Calu3 (cell line): ENCODE measurements around the gene ABCG4. TPM values are rescaled to one million over a fixed set of nuclear protein-coding genes. Genes with fewer than 3 reads are reported as not detected.

Source experiments
- BruUV-seq: library from RNA; stranded (reverse); fragments of 400-500 nt; replicated peaks from 2 replicates; lab custom pipeline; 2021; lab: Mats Ljungman, UMichigan
- CTCF ChIA-PET: fragments of 300-600 bp; sonication (Branson Sonifier 250); formaldehyde crosslinking; loops from one replicate; lab custom pipeline; 2022; ENCODE audit warnings: antibody characterized with exemption; lab: Charles Lee
- DNase-seq: peaks from one replicate; pipeline ENCODE4 v3.0.0; 2022
- H3K27ac Mint-ChIP-seq: one replicate; pipeline ENCODE4 v1.8.0; 2022; ENCODE audit warnings: mixed read lengths; ENCODE audit not compliant: unreplicated experiment
- H3K27me3 Mint-ChIP-seq: one replicate; pipeline ENCODE4 v1.8.0; 2022; ENCODE audit warnings: mixed read lengths; ENCODE audit not compliant: unreplicated experiment
- H3K36me3 Mint-ChIP-seq: one replicate; pipeline ENCODE4 v1.8.0; 2022; ENCODE audit warnings: mild to moderate bottlenecking, moderate library complexity, mixed read lengths; ENCODE audit not compliant: insufficient read depth, unreplicated experiment
- H3K4me1 Mint-ChIP-seq: one replicate; pipeline ENCODE4 v1.8.0; 2022; ENCODE audit warnings: mild to moderate bottlenecking, low read depth, mixed read lengths; ENCODE audit not compliant: unreplicated experiment
- H3K4me3 Mint-ChIP-seq: one replicate; pipeline ENCODE4 v1.8.0; 2022; ENCODE audit warnings: mild to moderate bottlenecking, low read depth, moderate library complexity, mixed read lengths; ENCODE audit not compliant: unreplicated experiment
- H3K9me3 Mint-ChIP-seq: one replicate; pipeline ENCODE4 v1.8.0; 2022; ENCODE audit warnings: low read depth, mixed read lengths; ENCODE audit not compliant: unreplicated experiment
- CTCF ChIP-seq: fragments of 200-600 bp; IDR thresholded peaks from one replicate; pipeline ENCODE4 v1.8.0; 2022; ENCODE audit warnings: antibody characterized with exemption; ENCODE audit not compliant: unreplicated experiment
- intact Hi-C: fragments of 100-400 bp; cut with micrococcal nuclease; formaldehyde crosslinking; loops from one replicate; pipeline ENCODE4 v1.10.0; 2022; ENCODE audit not compliant: unreplicated experiment
- total RNA-seq: library from RNA; stranded (reverse); gene quantifications from 2 replicates; pipeline ENCODE4 v1.2.3, GENCODE V29; 2022

ABCG4 gene
- total RNA-seq, 1 experiment from 2014 or later: not detected

GRCh38 chr11:119193626-119194025, 44.8 kb downstream of the ABCG4 start:
- no peak overlapping the region for H3K4me3 Mint-ChIP-seq
- peaks cover 12% of the 10 kb centered on the region for H3K27me3 Mint-ChIP-seq
- H3K4me1 Mint-ChIP-seq: peaks cover 9% of the 10 kb centered on the region
- no peak overlapping the region for H3K27ac Mint-ChIP-seq
- no peak for DNase-seq
- BruUV-seq: no TSS peak
- H3K9me3 Mint-ChIP-seq: no peaks in the 10 kb centered on the region
- intact Hi-C loops: no loop called here
- peaks cover 6% of the 10 kb centered on the region for H3K36me3 Mint-ChIP-seq
- CTCF ChIA-PET: no interaction called here
- no peak for TF ChIP-seq CTCF

- intact Hi-C loops: loop anchor here (5.0 kb wide), 1 partner anchor 93 kb away; the partner anchor contains the start of gene DPAGT1
These were observed 46.1 kb downstream of the ABCG4 start for GRCh38 chr11:119194811-119195440.

GRCh38 chr11:119195680-119196079, 46.8 kb downstream of the ABCG4 start:
- peaks cover 12% of the 10 kb centered on the region for H3K27me3 Mint-ChIP-seq
- DNase-seq: peak; percentile 31
- no peaks in the 10 kb centered on the region for H3K9me3 Mint-ChIP-seq
- peaks cover 6% of the 10 kb centered on the region for H3K36me3 Mint-ChIP-seq
- intact Hi-C loops: loop anchor here (2.0 to 5.0 kb wide), 2 partner anchors 51 to 93 kb away; partner anchors contain the start of gene DPAGT1
- H3K4me1 Mint-ChIP-seq: peaks cover 9% of the 10 kb centered on the region
- TF ChIP-seq CTCF: no peak
- CTCF ChIA-PET: interaction anchor here (1.0 to 1.5 kb wide), 3 partner anchors 93 to 128 kb away, joined by 3 to 5 read pairs (median 4); partner anchors contain the start of gene VPS11
- no TSS peak for BruUV-seq
- H3K4me3 Mint-ChIP-seq: no peak overlapping the region
- no peak overlapping the region for H3K27ac Mint-ChIP-seq

More at GRCh38 chr11:119194811-119195440, 46.1 kb downstream of the ABCG4 start:
- Mint-ChIP-seq H3K27me3 (peaks cover 12% of the 10 kb centered on the region), H3K4me1 (peaks cover 9% of the 10 kb centered on the region), H3K9me3 (no peaks in the 10 kb centered on the region), H3K36me3 (peaks cover 6% of the 10 kb centered on the region), H3K27ac (no peak overlapping the region), H3K4me3 (no peak overlapping the region)
- no peak for TF ChIP-seq CTCF
- no peak for DNase-seq
- CTCF ChIA-PET: no interaction called here
- BruUV-seq: no TSS peak

- Mint-ChIP-seq H3K36me3 (peaks cover 6% of the 10 kb centered on the region), H3K4me1 (peaks cover 9% of the 10 kb centered on the region), H3K9me3 (no peaks in the 10 kb centered on the region), H3K27ac (no peak overlapping the region), H3K27me3 (peaks cover 12% of the 10 kb centered on the region), H3K4me3 (no peak overlapping the region)
- CTCF ChIA-PET: interaction anchor here (0.6 to 1.5 kb wide), 7 partner anchors 9 to 130 kb away, joined by 3 to 5 read pairs (median 3); partner anchors contain the start of genes CBL, NLRX1 and VPS11
- peak; percentile 40 for TF ChIP-seq CTCF
- no TSS peak for BruUV-seq
- DNase-seq: peak; percentile 71
- intact Hi-C loops: loop anchor here (2.0 to 5.0 kb wide), 2 partner anchors 52 to 95 kb away; partner anchors contain the start of gene DPAGT1
These were observed 48.1 kb downstream of the ABCG4 start for GRCh38 chr11:119196833-119197483.
